Immature natural killer cell (primary cell): Measurements from ENCODE around the gene KDM4C. TPM values are rescaled to one million over a fixed set of nuclear protein-coding genes. Genes with fewer than 3 reads are reported as not detected.
A peak's percentile ranks its signal among the peaks of the same experiment; 100 is the strongest.
"Not testable (repeated sequence)": the region's sequence is repeated elsewhere in the genome, so short reads cannot be mapped to it uniquely, and the experiment has no call there.

Source experiments
- DNase-seq, 3 donors: peaks; one replicate each; pipeline ENCODE4 v3.0.0; 2022; ENCODE audit warnings: mixed read lengths in 1 of 3
- H3K27ac Mint-ChIP-seq, 6 donors: one replicate each; pipeline ENCODE4 v1.8.0; 2020; ENCODE audit warnings: mixed read lengths in 6 of 6, mild to moderate bottlenecking in 5 of 6, inconsistent platforms in 4 of 6, moderate library complexity in 3 of 6
- H3K27me3 Mint-ChIP-seq, 3 donors: one replicate each; pipeline ENCODE4 v1.8.0; 2020 to 2021; ENCODE audit warnings: low read depth in 3 of 3, mild to moderate bottlenecking in 3 of 3, mixed read lengths in 3 of 3, moderate library complexity in 3 of 3, inconsistent platforms in 1 of 3
- H3K36me3 Mint-ChIP-seq, 3 donors: one replicate each; pipeline ENCODE4 v1.8.0; 2020; ENCODE audit warnings: mixed read lengths in 3 of 3, inconsistent platforms in 2 of 3, mild to moderate bottlenecking in 2 of 3
- H3K4me1 Mint-ChIP-seq, 2 donors: one replicate each; pipeline ENCODE4 v1.8.0; 2020; ENCODE audit warnings: inconsistent platforms in 2 of 2, mild to moderate bottlenecking in 2 of 2, mixed read lengths in 2 of 2, moderate library complexity in 1 of 2
- H3K4me3 Mint-ChIP-seq, 5 donors: one replicate each; pipeline ENCODE4 v1.8.0; 2020; ENCODE audit warnings: mild to moderate bottlenecking in 5 of 5, mixed read lengths in 5 of 5, inconsistent platforms in 3 of 5, moderate library complexity in 3 of 5
- H3K9me3 Mint-ChIP-seq, 6 donors: one replicate each; pipeline ENCODE4 v1.8.0; 2020; ENCODE audit warnings: mild to moderate bottlenecking in 6 of 6, mixed read lengths in 6 of 6, inconsistent platforms in 4 of 6, moderate library complexity in 3 of 6
- polyA plus RNA-seq, 3 donors: library from polyadenylated mRNA; unstranded; fragments of 300-500 nt; fragmentation: Illumina TruSeq; gene quantifications; one replicate each; pipeline ENCODE4 v1.2.3, GENCODE V29; 2021

KDM4C gene
- polyA plus RNA-seq, 3 donors from 2014 or later: 18.2 to 45.6 (median 29.9) TPM

DNA sequence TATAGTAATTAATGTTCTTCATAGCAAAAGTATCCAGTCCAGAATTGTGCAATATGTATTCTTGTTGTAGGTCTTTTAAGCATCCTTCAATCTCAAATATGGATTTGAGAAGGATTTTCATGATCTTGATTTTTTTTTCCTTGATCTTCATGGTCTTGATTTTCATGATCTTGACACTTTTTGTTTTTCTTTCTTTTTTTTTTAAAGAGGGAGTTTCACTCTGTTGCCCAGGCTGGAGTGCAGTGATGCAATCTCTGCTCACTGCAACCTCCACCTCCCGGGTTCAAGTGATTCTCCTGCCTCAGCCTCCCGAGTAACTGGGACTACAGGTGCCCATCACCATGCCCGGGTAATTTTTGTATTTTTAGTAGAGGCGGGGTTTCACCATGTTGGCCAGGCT is 10.8 kb downstream of the KDM4C start:
- not testable (repeated sequence) for H3K27me3 Mint-ChIP-seq, H3K9me3 Mint-ChIP-seq, H3K4me3 Mint-ChIP-seq, DNase-seq, H3K36me3 Mint-ChIP-seq, H3K27ac Mint-ChIP-seq
- peaks cover 55% of the 10 kb centered on the region in 2 donors for H3K4me1 Mint-ChIP-seq

DNA sequence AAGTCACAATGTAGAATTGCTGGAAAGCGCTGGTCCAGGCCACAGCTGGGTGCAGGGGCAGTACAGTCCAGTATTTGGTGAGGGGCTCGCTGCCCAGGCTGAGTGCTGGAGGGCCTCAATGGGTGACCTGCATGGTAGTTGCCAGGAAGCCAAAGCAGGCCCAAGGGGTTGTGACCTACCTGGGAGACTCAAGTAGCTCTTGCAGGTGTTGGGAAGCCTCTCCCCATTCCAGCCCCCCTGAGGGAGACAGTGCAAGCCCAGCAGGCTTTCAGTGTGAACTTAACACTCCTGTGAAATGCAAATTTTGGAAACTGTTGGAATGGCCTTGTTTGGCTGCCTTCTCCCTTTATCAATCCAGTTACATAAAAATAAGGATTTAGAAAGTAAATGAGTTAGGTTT is 13.9 kb downstream of the KDM4C start:
- Mint-ChIP-seq H3K9me3 (no peaks in the 10 kb centered on the region), H3K36me3 (no peaks in the 10 kb centered on the region), H3K4me3 (no peak overlapping the region), H3K27me3 (peaks cover 0 to 1% (median 1%) of the 10 kb centered on the region in 3 donors), H3K27ac (no peak overlapping the region), H3K4me1 (peaks cover 42 to 48% of the 10 kb centered on the region in 2 donors)
- DNase-seq: no peak

DNA sequence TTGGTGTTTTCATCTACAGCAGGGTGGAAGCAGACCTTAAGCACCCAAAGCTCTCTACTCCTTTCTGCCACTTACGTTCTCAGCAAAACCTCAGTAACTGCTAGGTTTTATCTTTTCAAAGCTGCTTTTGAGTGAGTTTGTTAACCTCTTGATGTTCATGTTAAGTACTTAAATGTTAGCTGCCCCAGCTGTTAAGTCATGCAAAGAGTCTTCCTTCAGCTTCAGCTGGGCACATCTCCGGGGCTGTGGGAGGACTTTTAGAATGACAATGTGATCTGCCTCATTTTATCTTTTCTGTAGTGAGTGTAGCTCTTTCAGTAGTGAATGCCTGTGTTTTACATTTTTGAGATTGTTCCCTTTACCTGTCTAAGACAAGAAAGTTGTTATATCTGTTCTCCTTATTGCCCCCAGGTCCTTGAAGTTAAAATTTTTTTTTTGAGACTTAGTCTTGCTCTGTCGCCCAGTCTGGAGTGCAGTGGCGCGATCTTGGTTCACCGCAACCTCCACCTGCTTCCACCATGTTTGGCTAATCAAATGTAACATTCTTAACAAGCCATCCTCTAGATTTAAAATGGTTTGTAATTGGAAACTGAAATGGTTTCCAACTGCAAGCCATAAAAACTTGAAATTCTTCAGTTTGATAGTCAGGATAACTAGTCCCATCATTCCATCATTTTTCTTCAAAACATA is 19.6 kb downstream of the KDM4C start:
- Mint-ChIP-seq H3K9me3 (no peaks in the 10 kb centered on the region), H3K4me1 (peaks cover 46 to 66% of the 10 kb centered on the region in 2 donors), H3K36me3 (no peaks in the 10 kb centered on the region), H3K27ac (peak overlapping the region in 4 of 6 donors; percentile 7 to 55 (median 30)), H3K4me3 (no peak overlapping the region), H3K27me3 (peaks cover 0 to 4% (median 1%) of the 10 kb centered on the region in 3 donors)
- no peak for DNase-seq

DNA sequence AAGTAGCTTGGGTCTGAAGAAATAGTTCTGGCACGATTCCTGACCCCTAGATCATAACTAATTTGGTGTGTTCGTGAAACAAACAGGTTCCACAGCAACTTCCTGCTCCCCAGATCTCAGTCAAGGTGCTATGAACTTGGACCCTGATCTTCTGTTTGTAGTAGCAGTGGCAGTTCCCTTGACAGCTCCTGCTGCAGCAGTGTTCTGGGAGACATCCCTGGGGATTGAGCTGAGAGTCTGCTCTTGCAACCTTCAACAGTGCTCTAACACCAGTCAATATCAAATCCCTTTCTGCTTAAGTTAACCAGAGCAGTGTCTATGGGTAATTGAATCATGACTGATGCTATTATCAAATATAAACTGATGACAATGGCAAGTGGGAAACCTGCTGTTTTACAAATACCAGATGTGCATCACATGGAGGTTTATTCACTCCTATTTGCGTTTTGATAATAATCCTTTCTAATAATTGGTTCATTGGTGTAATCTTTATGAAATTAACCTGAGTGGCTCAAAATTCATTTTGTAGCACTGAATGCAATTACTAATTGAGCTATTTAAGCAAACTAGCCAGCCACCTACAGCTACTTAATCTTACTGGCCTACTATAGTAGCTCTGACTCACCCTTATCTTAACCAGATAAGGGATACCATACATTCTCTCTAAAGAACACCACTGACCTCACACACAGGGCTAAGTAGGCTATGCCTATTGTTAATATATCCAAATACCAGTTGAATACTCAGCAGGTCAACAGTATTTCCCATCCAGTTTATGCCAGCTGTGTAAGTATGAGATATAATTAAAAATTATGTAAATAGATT is 21.9 kb downstream of the KDM4C start:
- Mint-ChIP-seq H3K27ac (peak overlapping the region in 2 of 6 donors; percentile 31 to 51), H3K4me1 (peaks cover 66 to 87% of the 10 kb centered on the region in 2 donors), H3K9me3 (no peaks in the 10 kb centered on the region), H3K27me3 (peaks cover 0 to 5% (median 1%) of the 10 kb centered on the region in 3 donors), H3K4me3 (no peak overlapping the region), H3K36me3 (no peaks in the 10 kb centered on the region)
- no peak for DNase-seq

DNA sequence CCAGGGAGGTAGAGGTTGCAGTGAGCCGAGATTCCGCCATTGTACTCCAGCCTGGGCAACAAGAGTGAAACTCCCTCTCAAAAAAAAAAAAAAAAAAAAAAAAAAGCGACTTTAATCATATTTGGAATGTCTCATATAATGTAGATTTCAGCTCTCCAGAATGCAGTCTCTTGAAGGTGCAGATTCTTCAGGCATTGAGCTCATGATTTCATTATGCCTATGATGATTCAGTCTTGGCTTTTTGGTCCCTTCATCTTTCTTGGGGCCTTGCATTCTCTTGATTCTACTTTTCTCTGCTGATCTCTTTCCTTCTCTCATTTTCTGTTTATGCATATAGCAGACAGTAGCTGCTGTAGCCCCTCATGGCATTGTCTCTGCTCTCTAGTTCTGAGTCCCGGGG is 22.9 kb downstream of the KDM4C start:
- peaks cover 0 to 1% (median 0%) of the 10 kb centered on the region in 6 donors for H3K9me3 Mint-ChIP-seq
- peaks cover 70 to 87% of the 10 kb centered on the region in 2 donors for H3K4me1 Mint-ChIP-seq
- peak overlapping the region in 2 of 5 donors; percentile 2 to 8 for H3K4me3 Mint-ChIP-seq
- H3K27me3 Mint-ChIP-seq: peaks cover 0 to 5% (median 1%) of the 10 kb centered on the region in 3 donors
- peak overlapping the region in 1 of 6 donors; percentile 50 for H3K27ac Mint-ChIP-seq
- no peaks in the 10 kb centered on the region for H3K36me3 Mint-ChIP-seq
- no peak for DNase-seq

DNA sequence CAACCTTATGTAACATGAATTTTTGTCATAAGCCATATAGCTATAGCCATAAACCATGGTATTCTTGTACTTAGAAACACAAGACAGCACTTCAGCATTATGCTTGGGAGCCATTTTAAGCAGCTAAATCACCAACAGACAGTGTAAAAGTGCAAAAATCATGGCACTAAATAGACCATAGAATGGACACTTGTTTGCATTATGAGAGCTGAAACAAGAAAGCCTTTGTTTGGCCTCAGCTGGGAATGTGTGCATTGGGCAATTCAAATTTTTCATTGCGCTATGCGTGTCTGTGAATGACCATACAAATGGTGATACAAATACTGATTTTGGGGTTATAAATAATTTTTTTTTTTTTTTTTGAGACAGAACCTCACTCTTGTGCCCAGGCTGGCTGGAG is 23.7 kb downstream of the KDM4C start:
- H3K4me3 Mint-ChIP-seq: no peak overlapping the region
- H3K4me1 Mint-ChIP-seq: peaks cover 75 to 87% of the 10 kb centered on the region in 2 donors
- no peak overlapping the region for H3K27ac Mint-ChIP-seq

DNA sequence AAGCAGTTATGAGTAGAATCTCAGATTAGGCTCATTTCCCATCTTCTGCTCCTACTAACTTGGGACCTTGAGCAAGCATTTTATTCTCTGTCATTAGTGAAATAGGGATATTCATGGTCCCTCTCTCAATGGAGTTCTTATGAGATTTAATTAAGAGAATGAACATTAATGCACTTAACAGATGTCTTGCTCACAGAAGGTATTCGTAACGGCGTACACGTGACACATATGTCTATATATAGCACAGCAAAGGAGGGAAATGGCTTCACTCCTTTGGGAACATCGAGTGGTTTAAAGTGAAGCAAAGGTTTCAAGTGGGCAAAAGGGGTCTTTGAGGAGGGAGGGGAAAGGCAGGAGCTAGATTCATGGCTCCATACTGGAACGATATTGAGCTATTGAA is 24.6 kb downstream of the KDM4C start:
- H3K9me3 Mint-ChIP-seq: peaks cover 0 to 1% (median 0%) of the 10 kb centered on the region in 6 donors
- H3K4me3 Mint-ChIP-seq: peak overlapping the region in 4 of 5 donors; percentile 15 to 53 (median 42)
- peaks cover 0 to 5% (median 0%) of the 10 kb centered on the region in 3 donors for H3K27me3 Mint-ChIP-seq
- H3K36me3 Mint-ChIP-seq: no peaks in the 10 kb centered on the region
- H3K4me1 Mint-ChIP-seq: peaks cover 73 to 87% of the 10 kb centered on the region in 2 donors
- H3K27ac Mint-ChIP-seq: peak overlapping the region in 2 of 6 donors; percentile 13 to 17
- no peak for DNase-seq

More for the DNA sequence above, 23.7 kb downstream of the KDM4C start:
- no peak for DNase-seq
- Mint-ChIP-seq H3K27me3 (peaks cover 0 to 5% (median 0%) of the 10 kb centered on the region in 3 donors), H3K9me3 (peaks cover 0 to 1% (median 0%) of the 10 kb centered on the region in 6 donors), H3K36me3 (no peaks in the 10 kb centered on the region)

DNA sequence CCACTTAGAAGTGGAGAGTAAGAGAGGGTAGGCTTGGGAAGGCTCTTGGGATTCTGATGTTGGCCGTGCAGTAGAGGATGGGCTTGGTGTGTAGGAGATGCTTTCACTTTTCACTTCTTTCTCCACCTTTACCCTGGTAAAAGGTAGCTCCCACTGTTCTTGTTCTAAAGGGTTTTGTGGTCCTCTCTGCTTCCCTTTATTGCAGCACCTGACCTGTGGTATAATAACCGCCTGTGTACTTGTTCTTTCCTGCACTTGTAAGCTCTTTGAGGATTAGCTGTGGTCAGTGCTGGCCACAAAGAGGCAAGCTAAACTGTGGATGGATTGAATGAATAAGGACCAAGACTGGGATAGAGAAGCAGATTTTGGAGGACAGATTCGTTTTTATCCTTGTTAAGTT is 25.2 kb downstream of the KDM4C start:
- DNase-seq: peak; percentile 6 to 11 (median 7)
- peaks cover 0 to 1% (median 0%) of the 10 kb centered on the region in 6 donors for H3K9me3 Mint-ChIP-seq
- peak overlapping the region; percentile 26 to 56 (median 48) for H3K4me3 Mint-ChIP-seq
- no peaks in the 10 kb centered on the region for H3K36me3 Mint-ChIP-seq
- peak overlapping the region in 5 of 6 donors; percentile 2 to 64 (median 17) for H3K27ac Mint-ChIP-seq
- peaks cover 0 to 6% (median 0%) of the 10 kb centered on the region in 3 donors for H3K27me3 Mint-ChIP-seq
- peaks cover 75 to 88% of the 10 kb centered on the region in 2 donors for H3K4me1 Mint-ChIP-seq

DNA sequence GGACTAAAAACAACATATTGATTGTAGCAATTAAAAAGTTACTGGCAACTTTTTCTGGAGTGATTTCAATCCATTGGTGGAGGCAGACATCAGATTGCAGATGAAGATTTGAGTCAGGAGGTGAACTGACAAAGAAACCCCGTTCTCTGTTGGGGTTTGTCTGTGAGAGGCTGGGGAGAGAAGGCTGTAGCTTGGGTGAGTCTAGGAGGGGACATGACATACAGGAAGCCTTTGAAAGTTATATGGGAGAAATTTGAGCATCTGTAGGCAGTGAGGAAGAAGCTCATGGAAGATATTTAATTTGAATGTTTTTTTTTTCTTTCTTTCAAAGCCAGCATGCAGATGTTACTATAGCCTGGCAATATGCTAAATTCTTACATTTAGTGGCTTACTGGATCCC is 26.0 kb downstream of the KDM4C start:
- Mint-ChIP-seq H3K9me3 (peaks cover 0 to 1% (median 0%) of the 10 kb centered on the region in 6 donors), H3K4me3 (peak overlapping the region in 4 of 5 donors; percentile 26 to 53 (median 44)), H3K27me3 (peaks cover 0 to 6% (median 0%) of the 10 kb centered on the region in 3 donors), H3K36me3 (no peaks in the 10 kb centered on the region), H3K4me1 (peaks cover 82 to 96% of the 10 kb centered on the region in 2 donors), H3K27ac (peak overlapping the region in 5 of 6 donors; percentile 2 to 64 (median 13))
- DNase-seq: no peak

DNA sequence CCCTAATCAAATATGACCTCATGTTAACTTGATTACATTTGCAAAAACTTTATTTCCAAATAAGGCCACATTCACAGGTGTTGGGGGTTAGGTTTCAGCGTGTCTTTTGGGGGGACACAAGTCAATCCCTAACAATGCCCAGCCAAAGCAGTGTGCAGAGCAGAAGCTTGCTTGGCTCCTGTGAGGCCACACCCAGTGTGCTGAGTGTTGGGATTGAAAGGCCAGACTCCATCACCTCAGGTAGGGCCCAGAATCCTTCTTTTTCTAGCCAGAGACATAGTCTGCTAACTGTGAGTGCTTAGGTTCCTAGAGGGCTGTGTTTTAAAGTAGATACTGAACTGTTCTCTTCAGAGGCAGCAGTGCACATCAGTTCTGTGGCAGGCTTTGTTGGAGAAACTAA is 27.9 kb downstream of the KDM4C start:
- peak overlapping the region in 1 of 5 donors; percentile 62 for H3K4me3 Mint-ChIP-seq
- peaks cover 78 to 85% of the 10 kb centered on the region in 2 donors for H3K4me1 Mint-ChIP-seq
- H3K9me3 Mint-ChIP-seq: peaks cover 0 to 1% (median 0%) of the 10 kb centered on the region in 6 donors
- peaks cover 0 to under 1% (median 0%) of the 10 kb centered on the region in 3 donors for H3K36me3 Mint-ChIP-seq
- peak overlapping the region in 2 of 6 donors; percentile 60 to 86 for H3K27ac Mint-ChIP-seq
- H3K27me3 Mint-ChIP-seq: peaks cover 0 to 3% (median 0%) of the 10 kb centered on the region in 3 donors
- no peak for DNase-seq

DNA sequence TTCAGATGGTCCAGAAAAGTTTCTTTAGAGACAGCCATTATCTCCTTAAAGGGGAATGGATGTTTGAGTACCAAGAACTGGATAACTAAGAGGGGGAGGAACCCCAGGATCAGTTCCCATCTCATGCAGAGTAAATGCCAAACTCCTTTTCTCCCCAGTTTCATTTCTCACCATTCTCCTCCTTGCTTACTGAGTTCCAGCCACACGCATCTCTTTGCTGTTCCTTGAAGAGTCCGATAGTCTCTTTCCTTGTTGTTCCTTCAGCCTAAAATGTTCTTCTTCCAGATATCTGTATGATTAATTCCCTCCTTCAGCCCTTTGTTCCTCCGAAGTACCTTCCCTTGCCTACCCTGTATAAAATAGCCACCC is 30.0 kb downstream of the KDM4C start:
- no peak for DNase-seq
- Mint-ChIP-seq H3K36me3 (peaks cover 0 to 3% (median 0%) of the 10 kb centered on the region in 3 donors), H3K4me1 (peaks cover 70 to 81% of the 10 kb centered on the region in 2 donors), H3K4me3 (peak overlapping the region in 1 of 5 donors; percentile 4), H3K9me3 (peaks cover 0 to 1% (median 0%) of the 10 kb centered on the region in 6 donors), H3K27me3 (peaks cover 0 to 2% (median 0%) of the 10 kb centered on the region in 3 donors), H3K27ac (peak overlapping the region in 4 of 6 donors; percentile 20 to 46 (median 27))

DNA sequence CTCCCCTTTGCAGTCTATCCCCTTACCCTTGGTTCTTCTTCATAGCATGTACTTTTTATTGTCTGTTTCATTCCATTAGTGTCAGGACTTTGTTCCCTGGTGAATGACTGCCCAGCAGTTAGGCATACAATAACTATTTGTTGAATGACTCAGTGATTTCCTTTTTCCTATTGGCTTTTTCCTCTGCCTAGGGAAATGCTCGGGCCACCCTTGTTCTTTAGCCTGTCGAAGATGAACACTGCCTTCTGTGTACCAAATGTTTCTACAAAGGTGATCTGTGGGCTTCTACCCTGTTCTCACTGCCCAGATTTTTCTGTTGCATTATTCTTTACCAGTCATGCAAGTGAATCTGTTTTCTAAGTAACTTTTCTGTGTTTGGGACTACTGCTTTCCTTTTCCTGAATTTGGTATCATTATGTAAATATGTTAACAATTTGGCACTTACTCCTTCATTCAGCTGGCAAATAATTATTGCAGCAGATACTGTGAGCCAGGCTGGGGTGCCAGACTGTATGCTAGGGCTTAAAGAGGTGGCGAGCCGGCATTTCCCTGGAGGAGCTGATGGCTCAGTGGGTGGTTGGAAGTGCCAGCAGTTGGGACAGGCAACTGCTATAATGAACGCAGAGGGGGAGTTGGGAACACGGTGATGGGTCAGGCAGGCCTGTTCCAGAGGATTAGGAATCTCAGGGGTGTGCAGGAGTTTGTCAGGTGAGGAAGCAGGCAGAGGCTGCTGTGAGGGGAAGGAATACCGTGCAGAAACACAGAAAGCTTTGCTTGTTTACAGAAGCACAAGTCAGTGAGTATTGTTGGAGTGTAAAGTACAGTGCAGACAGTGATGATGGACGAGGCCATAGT is 30.6 kb downstream of the KDM4C start:
- no peak for DNase-seq
- Mint-ChIP-seq H3K9me3 (peaks cover 0 to 1% (median 0%) of the 10 kb centered on the region in 6 donors), H3K27me3 (peaks cover 0 to 2% (median 0%) of the 10 kb centered on the region in 3 donors), H3K4me1 (peaks cover 64 to 81% of the 10 kb centered on the region in 2 donors), H3K4me3 (peak overlapping the region in 3 of 5 donors; percentile 3 to 20 (median 4)), H3K27ac (peak overlapping the region; percentile 20 to 82 (median 32)), H3K36me3 (peaks cover 0 to 3% (median 0%) of the 10 kb centered on the region in 3 donors)

DNA sequence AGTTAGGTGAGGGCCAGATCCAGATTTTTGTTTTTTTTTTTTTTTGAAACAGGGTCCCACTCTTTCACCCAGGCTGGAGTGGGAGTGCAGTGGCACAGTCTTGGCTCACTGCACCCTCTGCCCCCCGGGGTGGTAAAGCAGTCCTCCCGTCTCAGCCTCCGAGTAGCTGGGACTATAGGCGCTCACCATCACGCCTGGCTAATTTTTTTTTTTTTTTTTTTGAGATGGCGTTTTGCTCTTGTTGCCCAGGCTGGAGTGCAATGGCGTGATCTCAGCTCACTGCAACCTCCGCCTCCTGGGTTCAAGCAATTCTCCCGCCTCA is 31.2 kb downstream of the KDM4C start:
- H3K27me3 Mint-ChIP-seq, DNase-seq, H3K27ac Mint-ChIP-seq, H3K9me3 Mint-ChIP-seq, H3K4me3 Mint-ChIP-seq, H3K36me3 Mint-ChIP-seq: not testable (repeated sequence)
- H3K4me1 Mint-ChIP-seq: peaks cover 59 to 77% of the 10 kb centered on the region in 2 donors
